ENCODE results near the gene ADGRE3. TPM values are rescaled to one million over a fixed set of nuclear protein-coding genes. Genes with fewer than 3 reads are reported as not detected.

ADGRE3 gene
- total RNA-seq, 1 experiment from 2014 or later = not detected

- peaks cover 35% of the 10 kb centered on the region for H3K36me3 ChIP-seq (ENCODE audit: insufficient read depth, low read length, poor library complexity, severe bottlenecking)
- H3K4me1 ChIP-seq (ENCODE audit: insufficient read depth, low read length, poor library complexity, severe bottlenecking) = no peaks in the 10 kb centered on the region
- H3K9me3 ChIP-seq (ENCODE audit: low read depth, low read length, poor library complexity, severe bottlenecking) = no peaks in the 10 kb centered on the region
- ChIA-PET CTCF (no interaction called here), POLR2A (ENCODE audit: low non-redundant PET) (no interaction called here)
- no peaks in the 10 kb centered on the region for H3K27me3 ChIP-seq (replicated peaks; ENCODE audit: insufficient read depth, low read depth, low read length, poor library complexity)
- intact Hi-C loops (cut with micrococcal nuclease; ENCODE audit: unreplicated experiment) = no loop called here
- no TSS peak for BruUV-seq (replicated peaks)
- no peak for DNase-seq (ENCODE audit: low spot score)
- TF ChIP-seq CTCF (conservative IDR thresholded peaks at IDR 0.05; ENCODE audit: low read depth, low read length) (no peak), EZH2 (IDR thresholded peaks at IDR 0.05; ENCODE audit: borderline replicate concordance, low read depth, low read length, poor library complexity, severe bottlenecking) (no peak)
- no peak overlapping the region for H3K27ac ChIP-seq (ENCODE audit: low read depth, low read length, poor library complexity, severe bottlenecking)
- no peak overlapping the region for H3K4me3 ChIP-seq (ENCODE audit: low read depth, low read length, poor library complexity, severe bottlenecking)
These were observed 29.2 kb upstream of the ADGRE3 start for GRCh38 chr19:14703833-14704232.

GRCh38 chr19:14700711-14701375, 26.2 kb upstream of the ADGRE3 start:
- H3K36me3 ChIP-seq (ENCODE audit: insufficient read depth, low read length, poor library complexity, severe bottlenecking) = peaks cover 45% of the 10 kb centered on the region
- intact Hi-C loops (cut with micrococcal nuclease; ENCODE audit: unreplicated experiment) = no loop called here
- H3K27ac ChIP-seq (ENCODE audit: low read depth, low read length, poor library complexity, severe bottlenecking) = no peak overlapping the region
- TF ChIP-seq EZH2 (IDR thresholded peaks at IDR 0.05; ENCODE audit: borderline replicate concordance, low read depth, low read length, poor library complexity, severe bottlenecking) = no peak
- no peak for TF ChIP-seq CTCF (conservative IDR thresholded peaks at IDR 0.05; ENCODE audit: low read depth, low read length)
- no peak for DNase-seq (ENCODE audit: low spot score)
- no peak overlapping the region for H3K4me3 ChIP-seq (ENCODE audit: low read depth, low read length, poor library complexity, severe bottlenecking)
- no TSS peak for BruUV-seq (replicated peaks)
- H3K4me1 ChIP-seq (ENCODE audit: insufficient read depth, low read length, poor library complexity, severe bottlenecking) = no peaks in the 10 kb centered on the region
- POLR2A ChIA-PET (ENCODE audit: low non-redundant PET) = interaction anchor here (0.6 kb wide), 1 partner anchor 286 kb away, joined by 4 read pairs; no protein-coding TSS in a partner anchor
- no peaks in the 10 kb centered on the region for H3K9me3 ChIP-seq (ENCODE audit: low read depth, low read length, poor library complexity, severe bottlenecking)
- H3K27me3 ChIP-seq (replicated peaks; ENCODE audit: insufficient read depth, low read depth, low read length, poor library complexity) = no peaks in the 10 kb centered on the region
- CTCF ChIA-PET = no interaction called here

- no peak for DNase-seq (ENCODE audit: low spot score)
- Histone ChIP-seq H3K27ac (ENCODE audit: low read depth, low read length, poor library complexity, severe bottlenecking) (no peak overlapping the region), H3K36me3 (ENCODE audit: insufficient read depth, low read length, poor library complexity, severe bottlenecking) (peaks cover 45% of the 10 kb centered on the region), H3K4me1 (ENCODE audit: insufficient read depth, low read length, poor library complexity, severe bottlenecking) (no peaks in the 10 kb centered on the region), H3K27me3 (replicated peaks; ENCODE audit: insufficient read depth, low read depth, low read length, poor library complexity) (no peaks in the 10 kb centered on the region), H3K9me3 (ENCODE audit: low read depth, low read length, poor library complexity, severe bottlenecking) (no peaks in the 10 kb centered on the region), H3K4me3 (ENCODE audit: low read depth, low read length, poor library complexity, severe bottlenecking) (no peak overlapping the region)
- CTCF ChIA-PET = no interaction called here
- intact Hi-C loops (cut with micrococcal nuclease; ENCODE audit: unreplicated experiment) = no loop called here
- POLR2A ChIA-PET (ENCODE audit: low non-redundant PET) = no interaction called here
- TF ChIP-seq CTCF (conservative IDR thresholded peaks at IDR 0.05; ENCODE audit: low read depth, low read length) (no peak), EZH2 (IDR thresholded peaks at IDR 0.05; ENCODE audit: borderline replicate concordance, low read depth, low read length, poor library complexity, severe bottlenecking) (no peak)
- no TSS peak for BruUV-seq (replicated peaks)
These were observed 25.0 kb upstream of the ADGRE3 start for GRCh38 chr19:14699641-14700040.
